ENCODE data around the gene KLF11.

KLF11 gene

GRCh38 chr2:10035633-10036032, 7.7 kb upstream of the KLF11 start:
- no peak overlapping the region for H3K18ac ChIP-seq (ENCODE audit: low read length)
- H4K91ac ChIP-seq (ENCODE audit: low read depth, low read length) = no peak overlapping the region
- no peaks in the 10 kb centered on the region for H3K79me1 ChIP-seq (ENCODE audit: low read length)
- DNase-seq = no peak
- no peak overlapping the region for H2AK5ac ChIP-seq (ENCODE audit: low read length)
- no CpG with 5 or more reads among the region's 5 CpGs for WGBS (ENCODE audit: extremely low coverage, insufficient coverage, insufficient read length)
- H3K4ac ChIP-seq (ENCODE audit: low read depth, low read length) = no peak overlapping the region
- H3K14ac ChIP-seq (ENCODE audit: low read length) = no peak overlapping the region
- H3K23ac ChIP-seq (ENCODE audit: low read length) = no peak overlapping the region
- H3K4me2 ChIP-seq (ENCODE audit: low read length) = no peak overlapping the region
- H3K9ac ChIP-seq (ENCODE audit: low read length) = peak overlapping the region; percentile 11
- no peaks in the 10 kb centered on the region for H3K27me3 ChIP-seq (ENCODE audit: insufficient read depth, low read length)
- no peak overlapping the region for H4K8ac ChIP-seq (ENCODE audit: low read depth, low read length)
- H3K9me3 ChIP-seq (ENCODE audit: insufficient read depth, low read depth, low read length) = no peaks in the 10 kb centered on the region
- no peak overlapping the region for H3K4me3 ChIP-seq (ENCODE audit: low read depth, low read length)
- no peaks in the 10 kb centered on the region for H3K36me3 ChIP-seq (ENCODE audit: control insufficient read depth in 1 of 2, insufficient read depth in 2 of 2, low read length in 2 of 2)
- no peak overlapping the region for H3K27ac ChIP-seq (ENCODE audit: low read depth, low read length)
- H3K4me1 ChIP-seq (ENCODE audit: control insufficient read depth in 1 of 2, insufficient read depth in 2 of 2, low read length in 2 of 2) = peaks cover 4 to 6% of the 10 kb centered on the region in 2 experiments
- no peak overlapping the region for H2BK120ac ChIP-seq (ENCODE audit: insufficient read depth, low read length, poor library complexity)
- no peak overlapping the region for H2BK5ac ChIP-seq (ENCODE audit: low read depth, low read length, poor library complexity)
- H2AFZ ChIP-seq (ENCODE audit: insufficient read depth, low read length, poor library complexity) = no peak overlapping the region
- H3K79me2 ChIP-seq (ENCODE audit: control insufficient read depth, insufficient read depth, low read length, poor library complexity) = no peaks in the 10 kb centered on the region
- H2BK12ac ChIP-seq (ENCODE audit: low read length) = no peak overlapping the region
- H4K12ac ChIP-seq (ENCODE audit: low read depth, low read length) = no peak overlapping the region

GRCh38 chr2:10036095-10036884, 7.1 kb upstream of the KLF11 start:
- Histone ChIP-seq H3K9ac (ENCODE audit: low read length) (no peak overlapping the region), H2BK5ac (ENCODE audit: low read depth, low read length, poor library complexity) (no peak overlapping the region), H4K12ac (ENCODE audit: low read depth, low read length) (no peak overlapping the region), H3K4me3 (ENCODE audit: low read depth, low read length) (no peak overlapping the region), H3K14ac (ENCODE audit: low read length) (no peak overlapping the region), H3K23ac (ENCODE audit: low read length) (no peak overlapping the region), H3K18ac (ENCODE audit: low read length) (no peak overlapping the region), H2BK120ac (ENCODE audit: insufficient read depth, low read length, poor library complexity) (no peak overlapping the region), H4K8ac (ENCODE audit: low read depth, low read length) (no peak overlapping the region), H3K79me2 (ENCODE audit: control insufficient read depth, insufficient read depth, low read length, poor library complexity) (no peaks in the 10 kb centered on the region), H2AFZ (ENCODE audit: insufficient read depth, low read length, poor library complexity) (no peak overlapping the region), H3K4ac (ENCODE audit: low read depth, low read length) (no peak overlapping the region), H2BK12ac (ENCODE audit: low read length) (no peak overlapping the region), H2AK5ac (ENCODE audit: low read length) (no peak overlapping the region), H3K27me3 (ENCODE audit: insufficient read depth, low read length) (no peaks in the 10 kb centered on the region), H4K91ac (ENCODE audit: low read depth, low read length) (no peak overlapping the region), H3K79me1 (ENCODE audit: low read length) (no peaks in the 10 kb centered on the region), H3K27ac (ENCODE audit: low read depth, low read length) (no peak overlapping the region), H3K4me1 (ENCODE audit: control insufficient read depth in 1 of 2, insufficient read depth in 2 of 2, low read length in 2 of 2) (peaks cover 4 to 6% of the 10 kb centered on the region in 2 experiments), H3K4me2 (ENCODE audit: low read length) (no peak overlapping the region), H3K36me3 (ENCODE audit: control insufficient read depth in 1 of 2, insufficient read depth in 2 of 2, low read length in 2 of 2) (no peaks in the 10 kb centered on the region), H3K9me3 (ENCODE audit: insufficient read depth, low read depth, low read length) (no peaks in the 10 kb centered on the region)
- WGBS (ENCODE audit: extremely low coverage, insufficient coverage, insufficient read length) = no CpG with 5 or more reads among the region's 14 CpGs
- DNase-seq = peak; percentile 51 to 57

- H3K27ac ChIP-seq (ENCODE audit: low read depth, low read length) = no peak overlapping the region
- no peak overlapping the region for H3K23ac ChIP-seq (ENCODE audit: low read length)
- H2BK5ac ChIP-seq (ENCODE audit: low read depth, low read length, poor library complexity) = no peak overlapping the region
- no peaks in the 10 kb centered on the region for H3K27me3 ChIP-seq (ENCODE audit: insufficient read depth, low read length)
- H3K18ac ChIP-seq (ENCODE audit: low read length) = no peak overlapping the region
- no peak overlapping the region for H2AFZ ChIP-seq (ENCODE audit: insufficient read depth, low read length, poor library complexity)
- H3K79me2 ChIP-seq (ENCODE audit: control insufficient read depth, insufficient read depth, low read length, poor library complexity) = no peaks in the 10 kb centered on the region
- no peak overlapping the region for H3K9ac ChIP-seq (ENCODE audit: low read length)
- no peaks in the 10 kb centered on the region for H3K36me3 ChIP-seq (ENCODE audit: control insufficient read depth in 1 of 2, insufficient read depth in 2 of 2, low read length in 2 of 2)
- H3K4ac ChIP-seq (ENCODE audit: low read depth, low read length) = no peak overlapping the region
- DNase-seq = no peak
- peaks cover 9 to 12% of the 10 kb centered on the region in 2 experiments for H3K4me1 ChIP-seq (ENCODE audit: control insufficient read depth in 1 of 2, insufficient read depth in 2 of 2, low read length in 2 of 2)
- peaks cover 5% of the 10 kb centered on the region for H3K79me1 ChIP-seq (ENCODE audit: low read length)
- H3K4me3 ChIP-seq (ENCODE audit: low read depth, low read length) = no peak overlapping the region
- no peak overlapping the region for H2AK5ac ChIP-seq (ENCODE audit: low read length)
- WGBS (ENCODE audit: extremely low coverage, insufficient coverage, insufficient read length) = no CpG with 5 or more reads among the region's 10 CpGs
- no peaks in the 10 kb centered on the region for H3K9me3 ChIP-seq (ENCODE audit: insufficient read depth, low read depth, low read length)
- no peak overlapping the region for H2BK120ac ChIP-seq (ENCODE audit: insufficient read depth, low read length, poor library complexity)
- H3K4me2 ChIP-seq (ENCODE audit: low read length) = no peak overlapping the region
- no peak overlapping the region for H4K91ac ChIP-seq (ENCODE audit: low read depth, low read length)
- H4K12ac ChIP-seq (ENCODE audit: low read depth, low read length) = no peak overlapping the region
- H4K8ac ChIP-seq (ENCODE audit: low read depth, low read length) = no peak overlapping the region
- no peak overlapping the region for H3K14ac ChIP-seq (ENCODE audit: low read length)
- no peak overlapping the region for H2BK12ac ChIP-seq (ENCODE audit: low read length)
Measured at GRCh38 chr2:10038123-10038522, 5.2 kb upstream of the KLF11 start.

GRCh38 chr2:10038716-10039115, 4.6 kb upstream of the KLF11 start:
- Histone ChIP-seq H2AK5ac (ENCODE audit: low read length) (no peak overlapping the region), H3K36me3 (ENCODE audit: control insufficient read depth in 1 of 2, insufficient read depth in 2 of 2, low read length in 2 of 2) (no peaks in the 10 kb centered on the region), H3K79me2 (ENCODE audit: control insufficient read depth, insufficient read depth, low read length, poor library complexity) (peaks cover 2% of the 10 kb centered on the region), H4K91ac (ENCODE audit: low read depth, low read length) (no peak overlapping the region), H3K4me3 (ENCODE audit: low read depth, low read length) (no peak overlapping the region), H2BK12ac (ENCODE audit: low read length) (no peak overlapping the region), H3K9ac (ENCODE audit: low read length) (no peak overlapping the region), H4K8ac (ENCODE audit: low read depth, low read length) (no peak overlapping the region), H4K12ac (ENCODE audit: low read depth, low read length) (no peak overlapping the region), H3K4ac (ENCODE audit: low read depth, low read length) (no peak overlapping the region), H3K4me2 (ENCODE audit: low read length) (no peak overlapping the region), H3K79me1 (ENCODE audit: low read length) (peaks cover 8% of the 10 kb centered on the region), H3K9me3 (ENCODE audit: insufficient read depth, low read depth, low read length) (no peaks in the 10 kb centered on the region), H3K27me3 (ENCODE audit: insufficient read depth, low read length) (no peaks in the 10 kb centered on the region), H3K18ac (ENCODE audit: low read length) (no peak overlapping the region), H3K27ac (ENCODE audit: low read depth, low read length) (no peak overlapping the region), H3K4me1 (ENCODE audit: control insufficient read depth in 1 of 2, insufficient read depth in 2 of 2, low read length in 2 of 2) (peaks cover 9 to 15% of the 10 kb centered on the region in 2 experiments), H3K14ac (ENCODE audit: low read length) (no peak overlapping the region), H2AFZ (ENCODE audit: insufficient read depth, low read length, poor library complexity) (no peak overlapping the region), H3K23ac (ENCODE audit: low read length) (no peak overlapping the region), H2BK120ac (ENCODE audit: insufficient read depth, low read length, poor library complexity) (no peak overlapping the region), H2BK5ac (ENCODE audit: low read depth, low read length, poor library complexity) (no peak overlapping the region)
- no peak for DNase-seq
